GM23338 (cell line): ENCODE data around the gene SQSTM1. TPM values are rescaled to one million over a fixed set of nuclear protein-coding genes. Genes with fewer than 3 reads are reported as not detected.

Experiments
- ATAC-seq: fragments of 200-7000 bp; cut with Tn5 transposase; 3 replicates; pipeline ENCODE4 v1.9.1; 2020
- DNase-seq: peaks from one replicate; pipeline ENCODE4 v3.0.0-alpha.2; 2015; ENCODE audit warnings: low spot score
- H2AFZ ChIP-seq: fragments of 200-600 bp; sonication (generic); 2 replicates; pipeline ENCODE4 v1.8.0; 2016; ENCODE audit warnings: antibody characterized with exemption, mild to moderate bottlenecking, moderate library complexity
- H3F3A ChIP-seq: fragments of 200-600 bp; sonication (generic); replicated peaks from 2 replicates; pipeline ENCODE4 v1.8.0; 2017; ENCODE audit warnings: antibody characterized with exemption, mixed run types, low read depth
- H3K27ac ChIP-seq: fragments of 200-600 bp; sonication (generic); 2 replicates; pipeline ENCODE4 v1.6.1; 2016; ENCODE audit warnings: low read depth
- H3K27me3 ChIP-seq: fragments of 200-600 bp; sonication (generic); 2 replicates; pipeline ENCODE4 v1.8.0; 2016; ENCODE audit warnings: mild to moderate bottlenecking, mixed run types, moderate library complexity; ENCODE audit not compliant: insufficient read depth
- H3K36me3 ChIP-seq: fragments of 200-600 bp; sonication (generic); 2 replicates; pipeline ENCODE4 v1.8.0; 2016; ENCODE audit warnings: mild to moderate bottlenecking; ENCODE audit not compliant: insufficient read depth
- H3K4me1 ChIP-seq: fragments of 200-600 bp; sonication (generic); 2 replicates; pipeline ENCODE4 v1.8.0; 2016; ENCODE audit warnings: mild to moderate bottlenecking, moderate library complexity; ENCODE audit not compliant: insufficient read depth
- H3K4me2 ChIP-seq: fragments of 200-600 bp; sonication (generic); 2 replicates; pipeline ENCODE4 v1.7.1; 2017; ENCODE audit warnings: mixed run types
- H3K4me3 ChIP-seq: fragments of 200-600 bp; sonication (generic); 2 replicates; pipeline ENCODE4 v1.6.1; 2016; ENCODE audit warnings: mixed run types
- H3K79me2 ChIP-seq: fragments of 200-600 bp; sonication (generic); replicated peaks from 2 replicates; pipeline ENCODE4 v1.8.0; 2017; ENCODE audit warnings: mild to moderate bottlenecking; ENCODE audit not compliant: insufficient read depth
- H3K9me2 ChIP-seq: fragments of 200-600 bp; sonication (generic); 2 replicates; pipeline ENCODE4 v1.8.0; 2017; ENCODE audit not compliant: insufficient read depth
- H4K20me1 ChIP-seq: fragments of 200-600 bp; sonication (generic); replicated peaks from 2 replicates; pipeline ENCODE4 v1.8.0; 2017; ENCODE audit warnings: mild to moderate bottlenecking; ENCODE audit not compliant: insufficient read depth
- H3K27ac Mint-ChIP-seq: 2 replicates; pipeline ENCODE4 v1.8.0; 2020; ENCODE audit warnings: inconsistent platforms, mild to moderate bottlenecking, moderate library complexity, mixed read lengths
- H3K27me3 Mint-ChIP-seq: 3 replicates; pipeline ENCODE4 v1.8.0; 2022; ENCODE audit warnings: low read depth, mild to moderate bottlenecking, moderate library complexity, mixed read lengths, inconsistent platforms; ENCODE audit not compliant: insufficient read depth, poor library complexity
- H3K36me3 Mint-ChIP-seq: 3 replicates; pipeline ENCODE4 v1.8.0; 2021; ENCODE audit warnings: low read depth, mild to moderate bottlenecking, inconsistent platforms, moderate library complexity, mixed read lengths
- H3K4me1 Mint-ChIP-seq: 3 replicates; pipeline ENCODE4 v1.8.0; 2020; ENCODE audit warnings: mild to moderate bottlenecking, inconsistent platforms, mixed read lengths
- H3K4me3 Mint-ChIP-seq: 3 replicates; pipeline ENCODE4 v1.8.0; 2021; ENCODE audit warnings: moderate library complexity, mild to moderate bottlenecking, inconsistent platforms, mixed read lengths
- H3K9me3 Mint-ChIP-seq: 3 replicates; pipeline ENCODE4 v1.8.0; 2020; ENCODE audit warnings: moderate library complexity, mild to moderate bottlenecking, inconsistent platforms, mixed read lengths
- CREB1 ChIP-seq: fragments of 250-450 bp; sonication (Bioruptor Pico); IDR thresholded peaks from 2 replicates; pipeline ENCODE4 v1.5.0; 2020; ENCODE audit warnings: low read depth, mild to moderate bottlenecking, moderate library complexity
- CTCF ChIP-seq, 2 experiments: fragments of 200-600 bp in 1 of 2; sonication (generic) in 1 of 2; conservative IDR thresholded peaks; 2 replicates each; pipeline versions ENCODE4 v1.5.1 to v1.6.1; 2016 to 2017; ENCODE audit warnings: antibody characterized with exemption in 2 of 2, low read depth in 2 of 2, mild to moderate bottlenecking in 2 of 2, moderate library complexity in 1 of 2
- ETS1 ChIP-seq: IDR thresholded peaks from 2 replicates; pipeline ENCODE4 v1.6.1; 2016; ENCODE audit warnings: antibody characterized with exemption
- EZH2 ChIP-seq: fragments of 200-600 bp; sonication (generic); IDR thresholded peaks from one replicate; pipeline ENCODE4 v1.8.0; 2017; ENCODE audit warnings: antibody characterized with exemption, mild to moderate bottlenecking, low read depth; ENCODE audit not compliant: unreplicated experiment
- JUNB ChIP-seq: IDR thresholded peaks from one replicate; pipeline ENCODE4 v1.6.1; 2016; ENCODE audit warnings: antibody characterized with exemption; ENCODE audit not compliant: unreplicated experiment
- NANOG ChIP-seq: IDR thresholded peaks from 2 replicates; pipeline ENCODE4 v1.6.1; 2016; ENCODE audit warnings: antibody characterized with exemption, borderline replicate concordance
- POLR2AphosphoS5 ChIP-seq: IDR thresholded peaks from 2 replicates; pipeline ENCODE4 v1.6.1; 2016; ENCODE audit warnings: antibody characterized with exemption, low read depth
- REST ChIP-seq: IDR thresholded peaks from one replicate; pipeline ENCODE4 v1.6.1; 2018; ENCODE audit warnings: antibody characterized with exemption; ENCODE audit not compliant: unreplicated experiment
- STAT1 ChIP-seq: IDR thresholded peaks from one replicate; pipeline ENCODE4 v1.6.1; 2016; ENCODE audit warnings: antibody characterized with exemption; ENCODE audit not compliant: unreplicated experiment
- ZNF114 ChIP-seq: fragments of 250-450 bp; sonication (Bioruptor Pico); IDR thresholded peaks from 2 replicates; pipeline ENCODE4 v1.5.0; 2020; ENCODE audit warnings: mild to moderate bottlenecking, moderate library complexity
- ZNF331 ChIP-seq: fragments of 250-450 bp; sonication (Bioruptor Pico); IDR thresholded peaks from 2 replicates; pipeline ENCODE4 v1.5.0; 2020; ENCODE audit warnings: low read depth, mild to moderate bottlenecking, moderate library complexity
- polyA plus RNA-seq: library from polyadenylated mRNA; unstranded; fragments of >200 nt; fragmentation: Nextera tagmentation; extraction: Ambion mirVana; gene quantifications from 2 replicates; pipeline ENCODE4 v1.2.1, GENCODE V29; 2016
- total RNA-seq: library from RNA; depleted of rRNA; stranded (reverse); fragments of >200 nt; shearing (Covaris generic); gene quantifications from 2 replicates; pipeline ENCODE4 v1.2.3, GENCODE V29; 2014

Gene SQSTM1
- total and polyA plus RNA-seq, 2 experiments from 2014 or later, result 58.0 to 92.6 TPM

- Histone ChIP-seq H3K27me3 (no peaks in the 10 kb centered on the region), H3K79me2 (no peaks in the 10 kb centered on the region), H4K20me1 (no peaks in the 10 kb centered on the region; the same call in 1 of the 2 replicates), H3K9me2 (no peaks in the 10 kb centered on the region), H3K4me2 (no peak overlapping the region), H3K36me3 (no peaks in the 10 kb centered on the region), H3F3A (peaks cover 8% of the 10 kb centered on the region; the same call in 1 of the 2 replicates), H3K4me1 (no peaks in the 10 kb centered on the region), H3K4me3 (no peak overlapping the region), H2AFZ (no peak overlapping the region), H3K27ac (0 out of 2 replicates have a peak overlapping the region, but pooled peaks have one; percentile 55)
- peak; percentile 85 for ATAC-seq
- no peaks in the 10 kb centered on the region for H3K9me3 Mint-ChIP-seq
- TF ChIP-seq ETS1 (no peak), CTCF (conservative IDR thresholded peaks at IDR 0.05; ENCODE audit: low read depth in 2 of 2) (peak; percentile 55 to 76), ZNF114 (no peak), ZNF331 (CRISPR knock-in tag) (no peak), STAT1 (no peak), EZH2 (no peak), POLR2AphosphoS5 (no peak)
- peaks cover 10% of the 10 kb centered on the region for H3K4me1 Mint-ChIP-seq
- no peak overlapping the region for H3K27ac Mint-ChIP-seq
- peaks cover 22% of the 10 kb centered on the region for H3K36me3 Mint-ChIP-seq
- H3K4me3 Mint-ChIP-seq, result no peak overlapping the region
- peak; percentile 78 for DNase-seq
- peaks cover 5% of the 10 kb centered on the region for H3K27me3 Mint-ChIP-seq
These were observed 49.7 kb downstream of the SQSTM1 start for GRCh38 chr5:179870403-179870903.

GRCh38 chr5:179870952-179871351 lies 50.2 kb downstream of the SQSTM1 start:
- Histone ChIP-seq H3F3A (peaks cover 8% of the 10 kb centered on the region; the same call in 1 of the 2 replicates), H3K4me2 (no peak overlapping the region), H3K79me2 (no peaks in the 10 kb centered on the region), H3K27me3 (no peaks in the 10 kb centered on the region), H3K4me1 (no peaks in the 10 kb centered on the region), H4K20me1 (no peaks in the 10 kb centered on the region; the same call in 1 of the 2 replicates), H3K36me3 (no peaks in the 10 kb centered on the region), H2AFZ (no peak overlapping the region), H3K27ac (0 out of 2 replicates have a peak overlapping the region, but pooled peaks have one; percentile 55), H3K4me3 (no peak overlapping the region), H3K9me2 (no peaks in the 10 kb centered on the region)
- H3K36me3 Mint-ChIP-seq, result peaks cover 22% of the 10 kb centered on the region
- ATAC-seq (no peak), DNase-seq (no peak)
- peaks cover 10% of the 10 kb centered on the region for H3K4me1 Mint-ChIP-seq
- no peak overlapping the region for H3K4me3 Mint-ChIP-seq
- H3K27me3 Mint-ChIP-seq, result peaks cover 5% of the 10 kb centered on the region
- H3K9me3 Mint-ChIP-seq, result no peaks in the 10 kb centered on the region
- TF ChIP-seq STAT1, result no peak
- TF ChIP-seq ETS1, result no peak
- no peak for TF ChIP-seq REST
- no peak for TF ChIP-seq NANOG
- TF ChIP-seq CREB1 (CRISPR knock-in tag), result no peak
- no peak for TF ChIP-seq EZH2
- TF ChIP-seq ZNF331 (CRISPR knock-in tag), result no peak
- no peak for TF ChIP-seq ZNF114
- TF ChIP-seq POLR2AphosphoS5, result no peak
- TF ChIP-seq CTCF (conservative IDR thresholded peaks at IDR 0.05; ENCODE audit: low read depth in 2 of 2), result no peak
- TF ChIP-seq JUNB, result no peak
- no peak overlapping the region for H3K27ac Mint-ChIP-seq
